ENCODE results near the gene IFT43.
A peak's percentile ranks its signal among the peaks of the same experiment; 100 is the strongest.

The IFT43 gene

DNA sequence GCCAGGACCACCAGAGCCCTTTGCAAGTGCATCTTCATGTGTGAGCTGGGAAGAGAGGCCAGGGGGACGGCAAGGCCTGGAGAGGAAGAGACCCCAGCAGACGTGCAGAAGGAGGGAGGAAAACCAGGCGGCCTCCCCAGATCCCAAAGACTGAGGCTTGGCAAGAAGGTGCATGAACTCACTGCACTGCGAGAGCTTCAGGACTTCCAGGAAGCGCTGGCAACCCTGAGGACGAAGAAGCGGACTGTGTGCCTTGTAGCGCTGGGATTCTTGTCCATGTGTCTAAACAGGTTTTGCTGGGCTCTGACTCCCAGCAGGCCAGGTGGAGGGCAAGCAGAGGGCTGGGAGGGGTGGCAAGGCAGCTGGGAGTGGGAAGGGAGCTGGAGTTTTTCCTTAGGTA, 4.7 kb upstream of the IFT43 start:
- no peaks in the 10 kb centered on the region for H3K27me3 ChIP-seq (ENCODE audit: insufficient read depth, low read length, poor library complexity)

DNA sequence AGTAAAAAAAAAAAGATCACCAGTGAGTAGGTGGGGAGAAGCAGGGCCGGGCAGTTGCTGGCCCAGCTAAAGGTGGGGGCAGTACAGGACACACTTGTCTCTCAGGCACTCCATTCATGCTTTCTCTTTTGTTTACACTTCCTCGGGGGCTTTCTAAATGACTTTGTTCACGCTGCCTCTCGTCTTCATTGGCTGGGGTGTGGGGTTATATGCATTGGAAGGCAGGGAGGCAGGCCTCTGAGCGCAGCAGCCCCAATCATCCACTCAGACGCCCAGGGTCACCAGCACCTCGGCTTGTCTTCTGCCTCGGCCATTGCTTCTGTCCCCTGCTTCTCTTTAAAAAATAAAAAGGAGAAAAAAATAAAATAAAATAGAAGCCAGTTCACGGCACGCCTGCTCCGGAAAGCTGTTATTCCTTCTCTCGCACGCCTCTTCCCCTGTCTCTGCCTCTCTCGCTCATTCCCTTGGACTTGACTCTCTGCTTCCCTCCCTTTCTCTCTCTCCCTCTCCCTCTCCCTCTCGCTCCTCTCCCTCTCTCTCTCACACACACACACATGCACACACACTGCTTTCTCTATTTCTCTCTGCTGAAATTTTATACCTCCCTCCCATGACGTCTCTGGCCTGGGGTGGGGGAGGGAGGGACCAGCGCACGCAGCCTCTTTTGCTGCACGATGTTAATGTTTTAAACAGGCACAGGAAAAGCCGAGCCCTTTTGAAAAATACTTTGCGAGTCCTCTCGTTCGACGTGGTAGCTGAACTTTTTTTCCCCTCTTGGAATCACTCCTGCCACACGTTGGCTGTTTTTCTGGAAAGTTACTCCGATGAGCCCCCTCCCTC, 3.9 kb upstream of the IFT43 start, which contains the start of gene TGFB3:
TGFB3 (minus strand) TSS at position 570 of the 840 bp plus-strand sequence. CDS start 1,102 bp downstream, outside the sequence.
- H3K36me3 ChIP-seq (ENCODE audit: control insufficient read depth, insufficient read depth, low read length) = no peaks in the 10 kb centered on the region
- H3K23ac ChIP-seq (ENCODE audit: low read length) = no peak within 1 kb of the TSS
- H2BK15ac ChIP-seq (replicated peaks; ENCODE audit: low read depth) = no peak within 1 kb of the TSS
- peak within 1 kb of the TSS; percentile 31 for H3K27ac ChIP-seq (ENCODE audit: low read depth, low read length)
- H3K4ac ChIP-seq (ENCODE audit: low read depth, low read length) = no peak within 1 kb of the TSS
- H3K79me1 ChIP-seq (ENCODE audit: low read length) = no peaks in the 10 kb centered on the region
- no peak within 1 kb of the TSS for H2BK120ac ChIP-seq (ENCODE audit: low read depth, low read length)
- H2BK5ac ChIP-seq (ENCODE audit: low read length) = no peak within 1 kb of the TSS
- no peak within 1 kb of the TSS for H2AK5ac ChIP-seq (ENCODE audit: low read length)
- peak; percentile 67 for DNase-seq
- no peaks in the 10 kb centered on the region for H3K79me2 ChIP-seq (ENCODE audit: control insufficient read depth, insufficient read depth, low read length)
- WGBS (ENCODE audit: extremely low coverage, insufficient coverage, low lambda C conversion rate) = no CpG with 5 or more reads among the region's 26 CpGs
- no peak within 1 kb of the TSS for H4K5ac ChIP-seq (ENCODE audit: low read length)
- peak within 1 kb of the TSS; percentile 72 for H3K9ac ChIP-seq (ENCODE audit: low read length)
- peak within 1 kb of the TSS; percentile 34 for H3K18ac ChIP-seq (ENCODE audit: low read length)
- peak within 1 kb of the TSS; percentile 59 for H3K4me3 ChIP-seq (ENCODE audit: low read length)
- H3K56ac ChIP-seq (ENCODE audit: low read length) = peak within 1 kb of the TSS; percentile 84
- H3K27me3 ChIP-seq (ENCODE audit: insufficient read depth, low read length, poor library complexity) = no peaks in the 10 kb centered on the region
- peaks cover 10% of the 10 kb centered on the region for H3K4me1 ChIP-seq (ENCODE audit: control insufficient read depth, low read depth, low read length)
- H3K4me2 ChIP-seq (ENCODE audit: low read length) = peak within 1 kb of the TSS; percentile 78
- no peak within 1 kb of the TSS for H4K8ac ChIP-seq (ENCODE audit: low read depth, low read length)

More for the DNA sequence above, 4.7 kb upstream of the IFT43 start:
- Histone ChIP-seq H4K8ac (ENCODE audit: low read depth, low read length) (no peak overlapping the region), H3K4ac (ENCODE audit: low read depth, low read length) (no peak overlapping the region), H2AK5ac (ENCODE audit: low read length) (no peak overlapping the region), H3K4me2 (ENCODE audit: low read length) (no peak overlapping the region), H3K79me2 (ENCODE audit: control insufficient read depth, insufficient read depth, low read length) (no peaks in the 10 kb centered on the region), H3K18ac (ENCODE audit: low read length) (no peak overlapping the region), H3K4me3 (ENCODE audit: low read length) (no peak overlapping the region), H3K36me3 (ENCODE audit: control insufficient read depth, insufficient read depth, low read length) (no peaks in the 10 kb centered on the region), H3K9ac (ENCODE audit: low read length) (no peak overlapping the region), H3K27ac (ENCODE audit: low read depth, low read length) (no peak overlapping the region), H2BK120ac (ENCODE audit: low read depth, low read length) (no peak overlapping the region), H3K4me1 (ENCODE audit: control insufficient read depth, low read depth, low read length) (peaks cover 12% of the 10 kb centered on the region), H2BK5ac (ENCODE audit: low read length) (no peak overlapping the region), H2BK15ac (replicated peaks; ENCODE audit: low read depth) (no peak overlapping the region), H4K5ac (ENCODE audit: low read length) (no peak overlapping the region), H3K56ac (ENCODE audit: low read length) (peak overlapping the region; percentile 34), H3K79me1 (ENCODE audit: low read length) (no peaks in the 10 kb centered on the region), H3K23ac (ENCODE audit: low read length) (no peak overlapping the region)
- WGBS (ENCODE audit: extremely low coverage, insufficient coverage, low lambda C conversion rate) = no CpG with 5 or more reads among the region's 8 CpGs
- DNase-seq = no peak

DNA sequence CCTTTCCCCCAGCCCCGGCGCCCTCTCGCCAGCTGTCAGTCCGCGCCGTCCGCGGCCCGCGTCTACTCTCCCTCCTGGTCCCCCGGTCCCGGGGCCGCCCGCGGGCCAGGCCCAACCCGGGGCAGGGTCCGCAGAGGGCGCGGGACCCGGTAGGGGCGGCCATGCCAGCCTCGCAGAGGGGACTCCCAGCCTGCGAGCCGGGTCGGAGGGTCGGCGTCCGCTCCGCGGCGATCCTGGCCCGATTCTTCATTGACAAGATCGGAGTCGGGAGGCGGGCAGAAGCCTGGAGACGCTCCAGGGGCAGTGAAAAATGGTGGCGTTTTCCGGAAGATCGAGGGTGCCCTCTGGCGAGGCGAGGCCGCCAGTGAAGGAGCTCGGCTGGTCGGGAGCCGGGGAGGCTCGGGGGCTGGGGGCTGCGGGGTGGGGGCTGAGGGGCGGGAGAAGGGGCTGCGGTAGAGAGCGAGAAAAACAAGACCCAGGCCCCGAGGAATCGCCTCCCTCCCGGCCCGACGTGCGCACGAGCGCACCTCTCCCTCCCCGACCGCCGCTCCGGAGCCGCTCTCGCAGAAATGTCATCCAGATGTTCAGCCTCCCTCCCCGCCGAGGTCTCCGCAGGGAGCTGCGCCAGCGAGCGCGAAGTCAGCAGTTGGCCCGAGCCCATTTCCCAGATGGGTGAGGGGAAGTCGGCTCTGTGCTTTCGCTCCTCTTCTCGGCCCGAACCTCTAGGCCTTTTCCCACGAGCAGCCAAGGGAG, 3.1 kb upstream of the IFT43 start:
- peak overlapping the region; percentile 31 for H3K27ac ChIP-seq (ENCODE audit: low read depth, low read length)

DNA sequence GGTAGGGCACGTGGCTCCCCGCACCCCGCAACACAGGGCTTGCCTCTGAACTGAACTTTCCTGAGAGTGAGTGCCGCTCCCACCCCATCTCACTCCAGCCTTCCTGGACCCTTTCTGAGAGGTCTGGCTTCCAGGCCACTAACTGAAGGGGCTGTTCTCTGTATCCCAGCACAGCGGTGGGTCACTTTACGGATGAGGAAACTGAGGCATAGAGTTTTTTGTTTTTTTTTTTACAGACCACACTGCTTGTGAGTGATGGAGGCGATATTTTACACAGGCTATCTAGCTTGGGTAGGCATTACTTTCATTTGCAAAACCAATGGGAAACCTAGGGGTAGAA, 2.6 kb upstream of the IFT43 start:
- H3K18ac ChIP-seq (ENCODE audit: low read length) = peak overlapping the region; percentile 13
- no peak overlapping the region for H4K5ac ChIP-seq (ENCODE audit: low read length)
- H3K9ac ChIP-seq (ENCODE audit: low read length) = peak overlapping the region; percentile 36
- no peaks in the 10 kb centered on the region for H3K79me2 ChIP-seq (ENCODE audit: control insufficient read depth, insufficient read depth, low read length)
- H3K4ac ChIP-seq (ENCODE audit: low read depth, low read length) = no peak overlapping the region
- peaks cover 7% of the 10 kb centered on the region for H3K4me1 ChIP-seq (ENCODE audit: control insufficient read depth, low read depth, low read length)
- no peak for DNase-seq
- peak overlapping the region; percentile 51 for H3K4me2 ChIP-seq (ENCODE audit: low read length)
- no peak overlapping the region for H3K27ac ChIP-seq (ENCODE audit: low read depth, low read length)
- no peak overlapping the region for H3K23ac ChIP-seq (ENCODE audit: low read length)
- peak overlapping the region; percentile 47 for H3K56ac ChIP-seq (ENCODE audit: low read length)
- peak overlapping the region; percentile 3 for H3K4me3 ChIP-seq (ENCODE audit: low read length)
- no peak overlapping the region for H2BK15ac ChIP-seq (replicated peaks; ENCODE audit: low read depth)
- H3K79me1 ChIP-seq (ENCODE audit: low read length) = no peaks in the 10 kb centered on the region
- no peaks in the 10 kb centered on the region for H3K36me3 ChIP-seq (ENCODE audit: control insufficient read depth, insufficient read depth, low read length)
- H4K8ac ChIP-seq (ENCODE audit: low read depth, low read length) = no peak overlapping the region
- no peak overlapping the region for H2AK5ac ChIP-seq (ENCODE audit: low read length)
- WGBS (ENCODE audit: extremely low coverage, insufficient coverage, low lambda C conversion rate) = no CpG with 5 or more reads among the region's 7 CpGs
- H2BK120ac ChIP-seq (ENCODE audit: low read depth, low read length) = no peak overlapping the region
- no peaks in the 10 kb centered on the region for H3K27me3 ChIP-seq (ENCODE audit: insufficient read depth, low read length, poor library complexity)
- H2BK5ac ChIP-seq (ENCODE audit: low read length) = no peak overlapping the region

More for the DNA sequence above, 3.1 kb upstream of the IFT43 start:
- Histone ChIP-seq H4K5ac (ENCODE audit: low read length) (no peak overlapping the region), H4K8ac (ENCODE audit: low read depth, low read length) (no peak overlapping the region), H3K18ac (ENCODE audit: low read length) (peak overlapping the region; percentile 34), H3K36me3 (ENCODE audit: control insufficient read depth, insufficient read depth, low read length) (no peaks in the 10 kb centered on the region), H3K56ac (ENCODE audit: low read length) (peak overlapping the region; percentile 84), H3K79me1 (ENCODE audit: low read length) (no peaks in the 10 kb centered on the region), H2BK5ac (ENCODE audit: low read length) (no peak overlapping the region), H3K4me1 (ENCODE audit: control insufficient read depth, low read depth, low read length) (peaks cover 7% of the 10 kb centered on the region), H3K79me2 (ENCODE audit: control insufficient read depth, insufficient read depth, low read length) (no peaks in the 10 kb centered on the region), H3K4me2 (ENCODE audit: low read length) (peak overlapping the region; percentile 78), H2BK15ac (replicated peaks; ENCODE audit: low read depth) (no peak overlapping the region), H3K9ac (ENCODE audit: low read length) (peak overlapping the region; percentile 72), H3K4ac (ENCODE audit: low read depth, low read length) (no peak overlapping the region), H3K23ac (ENCODE audit: low read length) (no peak overlapping the region), H2BK120ac (ENCODE audit: low read depth, low read length) (no peak overlapping the region), H2AK5ac (ENCODE audit: low read length) (no peak overlapping the region), H3K27me3 (ENCODE audit: insufficient read depth, low read length, poor library complexity) (no peaks in the 10 kb centered on the region), H3K4me3 (ENCODE audit: low read length) (peak overlapping the region; percentile 59)
- peak; percentile 89 for DNase-seq
- WGBS (ENCODE audit: extremely low coverage, insufficient coverage, low lambda C conversion rate) = no CpG with 5 or more reads among the region's 77 CpGs

DNA sequence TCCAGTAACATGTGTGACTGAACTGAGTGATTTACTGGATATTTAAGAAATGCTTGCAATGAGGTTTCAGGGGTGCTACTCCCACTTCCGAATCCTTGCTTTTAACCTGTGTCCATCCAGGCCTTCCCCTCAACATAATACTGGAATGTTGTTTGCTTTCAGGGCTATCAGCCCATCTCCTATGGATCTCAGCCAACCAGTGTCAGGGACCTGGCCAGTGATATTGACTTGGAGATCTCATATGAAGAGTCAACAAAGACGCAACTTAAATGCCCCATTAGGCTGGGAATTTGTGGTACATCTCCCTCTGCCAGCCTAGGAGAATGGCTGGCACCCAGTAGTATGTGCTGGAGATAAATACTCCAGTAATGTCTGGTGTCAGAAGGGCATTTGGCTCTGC, 889 bp upstream of the IFT43 start:
- no CpG with 5 or more reads among the region's 2 CpGs for WGBS (ENCODE audit: extremely low coverage, insufficient coverage, low lambda C conversion rate)
- H3K27me3 ChIP-seq (ENCODE audit: insufficient read depth, low read length, poor library complexity) = no peaks in the 10 kb centered on the region
- H3K36me3 ChIP-seq (ENCODE audit: control insufficient read depth, insufficient read depth, low read length) = no peaks in the 10 kb centered on the region
- peaks cover 7% of the 10 kb centered on the region for H3K4me1 ChIP-seq (ENCODE audit: control insufficient read depth, low read depth, low read length)
- H3K27ac ChIP-seq (ENCODE audit: low read depth, low read length) = no peak overlapping the region
- H2BK120ac ChIP-seq (ENCODE audit: low read depth, low read length) = no peak overlapping the region
- no peaks in the 10 kb centered on the region for H3K79me1 ChIP-seq (ENCODE audit: low read length)
- no peak overlapping the region for H3K4me2 ChIP-seq (ENCODE audit: low read length)
- H3K18ac ChIP-seq (ENCODE audit: low read length) = no peak overlapping the region
- no peak overlapping the region for H3K4ac ChIP-seq (ENCODE audit: low read depth, low read length)
- H3K56ac ChIP-seq (ENCODE audit: low read length) = no peak overlapping the region
- no peak overlapping the region for H3K23ac ChIP-seq (ENCODE audit: low read length)
- H3K9ac ChIP-seq (ENCODE audit: low read length) = no peak overlapping the region
- no peak overlapping the region for H2BK5ac ChIP-seq (ENCODE audit: low read length)
- no peaks in the 10 kb centered on the region for H3K79me2 ChIP-seq (ENCODE audit: control insufficient read depth, insufficient read depth, low read length)
- H3K4me3 ChIP-seq (ENCODE audit: low read length) = no peak overlapping the region
- H4K5ac ChIP-seq (ENCODE audit: low read length) = no peak overlapping the region
- H2BK15ac ChIP-seq (replicated peaks; ENCODE audit: low read depth) = no peak overlapping the region
- no peak overlapping the region for H2AK5ac ChIP-seq (ENCODE audit: low read length)
- no peak for DNase-seq
- H4K8ac ChIP-seq (ENCODE audit: low read depth, low read length) = no peak overlapping the region
